ENCODE measurements around the gene CSH2. TPM values are rescaled to one million over a fixed set of nuclear protein-coding genes. Genes with fewer than 3 reads are reported as not detected.

CSH2 gene
- total and polyA plus RNA-seq, 7 donors, result not detected

- H3K9me3 ChIP-seq, result no peaks in the 10 kb centered on the region
- H3K4me1 ChIP-seq, result peaks cover 43% of the 10 kb centered on the region
- ATAC-seq (no peak), DNase-seq (no peak)
- 86 to 89% (median 86%) methylated on average over 9 of the region's 9 CpGs for WGBS, 3 donors
- H3K27ac ChIP-seq, result peak overlapping the region; percentile 3
- H3K27me3 ChIP-seq (ENCODE audit: insufficient read depth in 3 of 3, low read length in 2 of 3), result no peaks in the 10 kb centered on the region
- intact Hi-C loops (cut with DNase I), result loop anchor here in 1 of 2 donors (5.0 kb wide), 1 partner anchor 138 kb away; no protein-coding TSS in a partner anchor
- H3K4me3 ChIP-seq, result no peak overlapping the region
- peaks cover 23 to 70% of the 10 kb centered on the region in 2 donors for H3K36me3 ChIP-seq (ENCODE audit: insufficient read depth in 1 of 2, low read depth in 1 of 2)
- no peak for TF ChIP-seq CTCF (IDR thresholded peaks at IDR 0.05)
These were observed 38.2 kb downstream of the CSH2 start for GRCh38 chr17:63835167-63835720.

GRCh38 chr17:63834431-63835166 lies 38.9 kb downstream of the CSH2 start:
- Histone ChIP-seq H3K9me3 (no peaks in the 10 kb centered on the region), H3K4me1 (peaks cover 39% of the 10 kb centered on the region), H3K27me3 (ENCODE audit: insufficient read depth in 3 of 3, low read length in 2 of 3) (no peaks in the 10 kb centered on the region), H3K4me3 (no peak overlapping the region), H3K36me3 (ENCODE audit: insufficient read depth in 1 of 2, low read depth in 1 of 2) (peaks cover 30 to 76% of the 10 kb centered on the region in 2 donors), H3K27ac (peak overlapping the region; percentile 3)
- peak; percentile 47 for TF ChIP-seq CTCF (IDR thresholded peaks at IDR 0.05)
- 35 to 44% (median 39%) methylated on average over 13 of the region's 13 CpGs for WGBS, 3 donors
- DNase-seq (peak; percentile 59 to 78), ATAC-seq (peak; percentile 43 to 64 (median 52))
- intact Hi-C loops (cut with DNase I), result loop anchor here in 1 of 2 donors (5.0 kb wide), 1 partner anchor 137 kb away; no protein-coding TSS in a partner anchor

- no peak for DNase-seq
- no peak for TF ChIP-seq CTCF (IDR thresholded peaks at IDR 0.05)
- 78 to 86% (median 79%) methylated on average over 15 of the region's 15 CpGs for WGBS, 3 donors
- Histone ChIP-seq H3K27ac (no peak overlapping the region), H3K9me3 (no peaks in the 10 kb centered on the region), H3K4me1 (peaks cover 39% of the 10 kb centered on the region), H3K27me3 (ENCODE audit: insufficient read depth in 3 of 3, low read length in 2 of 3) (no peaks in the 10 kb centered on the region), H3K36me3 (ENCODE audit: insufficient read depth in 1 of 2, low read depth in 1 of 2) (peaks cover 31 to 83% of the 10 kb centered on the region in 2 donors), H3K4me3 (no peak overlapping the region)
- ATAC-seq, result no peak
- intact Hi-C loops (cut with DNase I), result no loop called here
These were observed 39.6 kb downstream of the CSH2 start for GRCh38 chr17:63833741-63834373.

- H3K4me3 ChIP-seq, result no peak overlapping the region
- no peaks in the 10 kb centered on the region for H3K27me3 ChIP-seq (ENCODE audit: insufficient read depth in 3 of 3, low read length in 2 of 3)
- ATAC-seq, result no peak
- TF ChIP-seq CTCF (IDR thresholded peaks at IDR 0.05), result no peak
- no peak overlapping the region for H3K27ac ChIP-seq
- 67 to 78% (median 68%) methylated on average over 14 of the region's 14 CpGs for WGBS, 3 donors
- DNase-seq, result no peak
- H3K36me3 ChIP-seq (ENCODE audit: insufficient read depth in 1 of 2, low read depth in 1 of 2), result peaks cover 31 to 90% of the 10 kb centered on the region in 2 donors
- H3K9me3 ChIP-seq, result no peaks in the 10 kb centered on the region
- peaks cover 39% of the 10 kb centered on the region for H3K4me1 ChIP-seq
- intact Hi-C loops (cut with DNase I), result no loop called here
These were observed 40.3 kb downstream of the CSH2 start for GRCh38 chr17:63833026-63833740.
